ENCODE results near the gene FABP2.
"Not testable (repeated sequence)": the region's sequence is repeated elsewhere in the genome, so short reads cannot be mapped to it uniquely, and the experiment has no call there.

The FABP2 gene

GRCh38 chr4:119321921-119322687 lies at the start of gene FABP2:
TSS of gene FABP2 (minus strand) at chr4:119322138. CDS start at chr4:119322102, 36 bp downstream.
- Mint-ChIP-seq H3K4me3 (no peak within 1 kb of the TSS), H3K4me1 (no peaks in the 10 kb centered on the region), H3K27ac (no peak within 1 kb of the TSS), H3K27me3 (no peaks in the 10 kb centered on the region), H3K36me3 (no peaks in the 10 kb centered on the region), H3K9me3 (no peaks in the 10 kb centered on the region)
- DNase-seq (no peak), ATAC-seq (replicated peaks) (no peak)

GRCh38 chr4:119370951-119371683 lies 49.2 kb upstream of the FABP2 start:
- ATAC-seq (replicated peaks); H3K36me3 Mint-ChIP-seq; H3K27ac Mint-ChIP-seq; H3K27me3 Mint-ChIP-seq; DNase-seq; H3K9me3 Mint-ChIP-seq; H3K4me3 Mint-ChIP-seq: not testable (repeated sequence)
- peaks cover 5 to 14% of the 10 kb centered on the region in 2 donors for H3K4me1 Mint-ChIP-seq

DNA sequence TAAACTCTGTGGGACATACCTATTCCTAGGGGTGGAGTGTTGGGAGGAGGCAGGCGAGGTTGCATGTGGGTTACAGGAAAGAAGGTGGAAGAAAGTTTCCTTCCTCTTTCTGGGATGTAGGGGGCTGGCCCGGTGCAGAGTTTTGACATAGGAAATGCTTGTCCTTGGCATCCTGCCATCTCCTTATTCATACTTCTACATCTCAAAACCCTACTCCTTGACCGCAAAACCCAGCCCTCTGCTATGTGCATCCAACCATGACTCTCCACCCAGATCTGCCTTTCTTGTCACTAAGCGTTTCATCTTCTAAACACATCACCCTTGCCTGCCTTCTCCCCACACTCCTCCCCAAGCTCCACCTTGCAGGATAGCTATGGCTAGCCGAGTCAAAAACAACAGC lies 48.5 kb upstream of the FABP2 start:
- DNase-seq (peak; percentile 54), ATAC-seq (replicated peaks) (peak; percentile 98 to 99)
- not testable (repeated sequence) for H3K27ac Mint-ChIP-seq, H3K36me3 Mint-ChIP-seq, H3K9me3 Mint-ChIP-seq, H3K27me3 Mint-ChIP-seq
- peak overlapping the region in 1 of 2 donors; percentile 12 for H3K4me3 Mint-ChIP-seq
- peaks cover 5 to 14% of the 10 kb centered on the region in 2 donors for H3K4me1 Mint-ChIP-seq

DNA sequence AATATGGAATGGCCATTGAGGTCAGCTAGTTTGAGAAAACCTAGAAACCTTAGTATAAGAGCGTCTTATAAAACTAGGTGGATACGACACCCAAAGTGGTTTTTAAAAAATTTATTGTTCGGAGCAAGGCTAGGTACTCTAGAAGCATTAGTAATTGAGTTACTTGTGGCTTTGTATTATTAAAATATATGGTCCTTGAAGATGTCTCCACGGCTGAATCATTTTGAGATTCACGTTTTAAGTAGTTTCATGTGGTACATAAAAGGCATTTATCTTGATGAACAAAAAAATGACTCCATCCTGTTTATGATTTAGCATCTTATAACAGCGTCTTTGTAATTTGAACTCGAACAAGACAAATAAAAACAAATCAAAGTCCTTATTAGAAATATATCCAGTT lies 44.9 kb upstream of the FABP2 start:
- H3K4me1 Mint-ChIP-seq, result peaks cover 5 to 14% of the 10 kb centered on the region in 2 donors
- not testable (repeated sequence) for H3K4me3 Mint-ChIP-seq; H3K36me3 Mint-ChIP-seq; H3K27me3 Mint-ChIP-seq; ATAC-seq (replicated peaks); DNase-seq; H3K9me3 Mint-ChIP-seq; H3K27ac Mint-ChIP-seq

- H3K9me3 Mint-ChIP-seq; ATAC-seq (replicated peaks); H3K27me3 Mint-ChIP-seq; H3K27ac Mint-ChIP-seq; H3K4me1 Mint-ChIP-seq; H3K4me3 Mint-ChIP-seq; H3K36me3 Mint-ChIP-seq; DNase-seq: not testable (repeated sequence)
Observed at GRCh38 chr4:119364203-119364602, 42.3 kb upstream of the FABP2 start.

DNA sequence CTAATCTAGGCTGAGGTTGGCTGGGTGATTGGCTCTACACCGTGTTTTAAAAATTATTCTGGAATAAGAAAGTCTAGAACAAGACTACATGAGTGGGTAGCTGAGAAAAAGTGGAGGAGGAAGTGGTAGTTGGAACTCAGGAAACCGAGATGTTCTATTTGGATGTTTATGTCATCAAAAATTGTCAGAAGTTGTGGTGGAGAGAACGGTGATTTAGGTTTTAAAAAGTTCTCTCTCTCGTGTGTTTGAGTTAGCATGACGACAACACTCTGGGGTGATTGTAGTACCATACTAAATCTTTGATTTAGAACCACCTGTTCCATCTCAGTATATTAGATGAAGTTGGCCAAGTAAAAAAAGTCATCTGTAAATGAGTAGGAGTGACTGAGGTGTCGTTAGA lies 41.4 kb upstream of the FABP2 start:
- H3K27ac Mint-ChIP-seq; H3K4me3 Mint-ChIP-seq; H3K9me3 Mint-ChIP-seq; H3K27me3 Mint-ChIP-seq; DNase-seq; H3K36me3 Mint-ChIP-seq; ATAC-seq (replicated peaks); H3K4me1 Mint-ChIP-seq: not testable (repeated sequence)

GRCh38 chr4:119362413-119362812 lies 40.5 kb upstream of the FABP2 start:
- not testable (repeated sequence) for H3K4me3 Mint-ChIP-seq; H3K27ac Mint-ChIP-seq; H3K9me3 Mint-ChIP-seq; H3K36me3 Mint-ChIP-seq; H3K4me1 Mint-ChIP-seq; DNase-seq; ATAC-seq (replicated peaks); H3K27me3 Mint-ChIP-seq

GRCh38 chr4:119359873-119360272 lies 37.9 kb upstream of the FABP2 start:
- H3K36me3 Mint-ChIP-seq; H3K27me3 Mint-ChIP-seq; ATAC-seq (replicated peaks); H3K9me3 Mint-ChIP-seq; H3K4me3 Mint-ChIP-seq; DNase-seq; H3K4me1 Mint-ChIP-seq; H3K27ac Mint-ChIP-seq: not testable (repeated sequence)

DNA sequence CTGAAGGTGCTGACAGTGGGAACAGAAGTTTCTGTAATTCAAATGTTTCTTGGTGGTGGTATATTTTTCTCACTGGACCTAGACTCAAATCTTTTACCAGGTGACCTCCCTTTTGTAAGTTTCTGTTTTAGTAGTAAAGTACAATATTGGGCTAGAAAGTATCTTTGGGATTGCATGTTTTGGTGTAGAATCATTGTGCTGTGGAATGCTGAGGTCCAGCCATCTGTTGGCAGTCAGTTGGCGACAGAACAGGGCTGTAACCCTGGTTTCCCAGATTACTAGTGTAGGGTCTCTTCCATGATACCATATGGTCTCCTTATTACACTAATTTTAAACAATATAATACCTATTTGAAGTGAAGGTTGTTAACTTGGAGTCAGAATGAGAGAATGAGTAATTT lies 34.9 kb upstream of the FABP2 start:
- H3K9me3 Mint-ChIP-seq; H3K4me3 Mint-ChIP-seq; H3K4me1 Mint-ChIP-seq; H3K36me3 Mint-ChIP-seq; DNase-seq; H3K27me3 Mint-ChIP-seq; ATAC-seq (replicated peaks): not testable (repeated sequence)
- peak overlapping the region; percentile 25 for H3K27ac Mint-ChIP-seq

- not testable (repeated sequence) for H3K27me3 Mint-ChIP-seq; H3K4me1 Mint-ChIP-seq; H3K36me3 Mint-ChIP-seq; H3K27ac Mint-ChIP-seq; DNase-seq; H3K9me3 Mint-ChIP-seq; ATAC-seq (replicated peaks); H3K4me3 Mint-ChIP-seq
Observed at GRCh38 chr4:119356041-119356440, 34.1 kb upstream of the FABP2 start.

- DNase-seq; H3K27me3 Mint-ChIP-seq; ATAC-seq (replicated peaks); H3K9me3 Mint-ChIP-seq; H3K27ac Mint-ChIP-seq; H3K36me3 Mint-ChIP-seq; H3K4me3 Mint-ChIP-seq; H3K4me1 Mint-ChIP-seq: not testable (repeated sequence)
Observed at GRCh38 chr4:119353364-119353763, 31.4 kb upstream of the FABP2 start.

DNA sequence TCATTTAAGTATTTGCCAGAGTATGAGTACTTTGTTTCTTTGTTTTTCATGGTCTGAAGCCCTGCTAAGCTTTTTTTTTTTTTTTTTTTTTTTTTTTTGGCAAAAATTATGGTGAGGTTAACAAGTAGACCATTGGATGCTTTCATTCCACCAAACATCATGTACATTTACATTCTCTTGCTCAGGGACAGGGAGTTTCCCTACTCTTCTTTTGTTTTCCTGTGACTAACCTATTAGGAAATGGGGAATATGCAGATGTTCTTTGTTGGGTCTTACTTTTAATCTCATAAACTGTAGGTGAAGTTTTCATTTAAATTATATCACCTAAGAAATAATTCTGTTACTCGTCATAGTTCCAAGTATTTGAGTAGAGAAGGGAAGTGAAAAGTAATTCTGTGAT lies 26.2 kb upstream of the FABP2 start:
- ATAC-seq (replicated peaks); H3K4me3 Mint-ChIP-seq; H3K27ac Mint-ChIP-seq; H3K9me3 Mint-ChIP-seq; H3K27me3 Mint-ChIP-seq; DNase-seq; H3K4me1 Mint-ChIP-seq; H3K36me3 Mint-ChIP-seq: not testable (repeated sequence)

GRCh38 chr4:119343293-119343692 lies 21.4 kb upstream of the FABP2 start:
- H3K9me3 Mint-ChIP-seq; DNase-seq; H3K36me3 Mint-ChIP-seq; ATAC-seq (replicated peaks); H3K4me1 Mint-ChIP-seq; H3K27ac Mint-ChIP-seq; H3K27me3 Mint-ChIP-seq; H3K4me3 Mint-ChIP-seq: not testable (repeated sequence)

DNA sequence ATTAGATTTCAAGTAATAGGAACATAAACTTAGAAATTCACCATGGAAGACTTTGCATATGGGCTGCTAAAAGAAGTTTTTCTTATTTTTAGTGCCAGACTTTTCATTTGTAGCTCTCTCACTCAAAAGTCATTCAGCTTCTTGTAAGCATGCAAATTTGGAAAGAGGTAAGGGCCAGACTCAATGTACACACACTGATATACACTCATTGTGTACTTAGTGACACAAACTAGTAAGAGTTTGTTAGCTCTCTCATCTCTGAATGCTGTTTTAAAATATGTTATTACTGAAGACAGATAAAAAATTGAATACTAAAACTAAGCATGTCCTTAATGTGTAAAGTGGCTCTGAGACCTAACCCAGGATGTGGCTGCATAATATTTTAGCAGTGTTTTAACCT lies 18.0 kb upstream of the FABP2 start:
- not testable (repeated sequence) for H3K27me3 Mint-ChIP-seq; H3K4me3 Mint-ChIP-seq; H3K36me3 Mint-ChIP-seq; ATAC-seq (replicated peaks); H3K9me3 Mint-ChIP-seq; H3K27ac Mint-ChIP-seq; H3K4me1 Mint-ChIP-seq; DNase-seq

DNA sequence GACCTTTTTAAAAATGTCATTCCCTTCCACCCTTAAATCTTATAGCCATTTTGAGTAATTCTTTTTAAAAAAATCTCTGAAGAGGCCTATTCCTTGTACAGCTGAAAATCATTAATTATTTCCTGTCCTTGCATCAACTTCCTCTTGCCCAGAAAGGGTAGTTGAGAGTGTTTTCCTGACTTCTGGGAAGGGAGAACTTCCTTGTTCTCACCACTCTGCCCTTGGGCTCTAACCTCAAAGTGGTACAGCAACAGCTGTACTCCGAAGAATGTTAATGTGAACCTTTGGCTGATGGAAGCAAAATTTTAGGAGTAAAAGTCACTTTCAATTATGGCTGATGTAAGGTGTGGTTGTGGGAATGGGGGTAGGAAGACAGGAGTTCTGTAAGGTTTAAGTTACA lies 15.1 kb upstream of the FABP2 start:
- Mint-ChIP-seq H3K36me3 (peaks cover 1 to 5% of the 10 kb centered on the region in 2 donors), H3K4me3 (no peak overlapping the region), H3K4me1 (no peaks in the 10 kb centered on the region), H3K9me3 (no peaks in the 10 kb centered on the region), H3K27me3 (no peaks in the 10 kb centered on the region), H3K27ac (no peak overlapping the region)
- DNase-seq (no peak), ATAC-seq (replicated peaks) (no peak)
